Iris pigment epithelial cell (primary cell): Measurements from ENCODE around the gene RPL18A.

ENCODE experiments used
- DNase-seq: peaks from one replicate; pipeline ENCODE4 v3.0.0-alpha.2; 2011; ENCODE audit warnings: low read depth

The RPL18A gene

GRCh38 chr19:17859533-17860330 is at the start of gene RPL18A:
Gene RPL18A (plus strand): TSS chr19:17859910. CDS start chr19:17859957, 47 bp downstream.
- peak; percentile 100 for DNase-seq

GRCh38 chr19:17811103-17811502 is 48.6 kb upstream of the RPL18A start:
- no peak for DNase-seq

GRCh38 chr19:17811681-17812080 is 48.0 kb upstream of the RPL18A start:
- no peak for DNase-seq

GRCh38 chr19:17812099-17812498 is 47.6 kb upstream of the RPL18A start:
- no peak for DNase-seq

GRCh38 chr19:17817668-17818363 is 41.9 kb upstream of the RPL18A start:
- DNase-seq = no peak

- DNase-seq = no peak
These were observed 38.5 kb upstream of the RPL18A start, which contains the start of gene INSL3 for GRCh38 chr19:17821190-17821589. Gene INSL3 (minus strand): TSS chr19:17821519. CDS start chr19:17821506, 13 bp downstream.

GRCh38 chr19:17824339-17824738 is 35.4 kb upstream of the RPL18A start:
- DNase-seq = no peak

GRCh38 chr19:17826508-17827056 is 33.1 kb upstream of the RPL18A start:
- no peak for DNase-seq

- peak; percentile 47 for DNase-seq
These were observed 29.7 kb upstream of the RPL18A start for GRCh38 chr19:17829855-17830566.

- peak; percentile 89 for DNase-seq
These were observed 28.9 kb upstream of the RPL18A start for GRCh38 chr19:17830567-17831418.

- DNase-seq = no peak
These were observed 28.3 kb upstream of the RPL18A start for GRCh38 chr19:17831419-17831888.

GRCh38 chr19:17832443-17833208 is 27.1 kb upstream of the RPL18A start:
- DNase-seq = no peak

GRCh38 chr19:17834350-17835181 is 25.1 kb upstream of the RPL18A start:
- DNase-seq = peak; percentile 7

- no peak for DNase-seq
These were observed 24.3 kb upstream of the RPL18A start for GRCh38 chr19:17835182-17836006.

- DNase-seq = no peak
These were observed 23.2 kb upstream of the RPL18A start for GRCh38 chr19:17836530-17836929.

GRCh38 chr19:17837972-17838371 is 21.7 kb upstream of the RPL18A start:
- DNase-seq = no peak

GRCh38 chr19:17840019-17840418 is 19.7 kb upstream of the RPL18A start:
- DNase-seq = no peak

GRCh38 chr19:17841371-17841809 is 18.3 kb upstream of the RPL18A start:
- DNase-seq = no peak
